IPS-20b (cell line): Measurements from ENCODE around the gene NCOA6.

Experiments
- H3K27ac ChIP-seq: one replicate; pipeline ENCODE4 v1.5.1; 2013; ENCODE audit warnings: low read length
- H3K27me3 ChIP-seq: 2 replicates; pipeline ENCODE4 v1.6.1; 2013; ENCODE audit warnings: mild to moderate bottlenecking, low read length, inconsistent platforms; ENCODE audit not compliant: insufficient read depth
- H3K36me3 ChIP-seq: 2 replicates; pipeline ENCODE4 v1.6.1; 2013; ENCODE audit warnings: low read depth, mild to moderate bottlenecking, inconsistent platforms, low read length, moderate library complexity; ENCODE audit not compliant: insufficient read depth
- H3K4me1 ChIP-seq: 2 replicates; pipeline ENCODE4 v1.6.1; 2013; ENCODE audit warnings: mild to moderate bottlenecking, control low read depth, inconsistent platforms, low read length, moderate library complexity; ENCODE audit not compliant: insufficient read depth
- H3K4me3 ChIP-seq: 2 replicates; pipeline ENCODE4 v1.5.1; 2013; ENCODE audit warnings: mild to moderate bottlenecking, low read length, inconsistent platforms
- H3K9ac ChIP-seq: 2 replicates; pipeline ENCODE4 v1.6.1; 2013; ENCODE audit warnings: low read depth, mild to moderate bottlenecking, inconsistent platforms, low read length, moderate library complexity
- H3K9me3 ChIP-seq: 2 replicates; pipeline ENCODE4 v1.6.1; 2013; ENCODE audit warnings: mild to moderate bottlenecking, low read depth, low read length, inconsistent platforms; ENCODE audit not compliant: insufficient read depth

Gene NCOA6

GRCh38 chr20:34706912-34707784 lies 118.3 kb downstream of the NCOA6 start:
- H3K27me3 ChIP-seq: peaks cover 72% of the 10 kb centered on the region
- no peaks in the 10 kb centered on the region for H3K9me3 ChIP-seq
- H3K9ac ChIP-seq: no peak overlapping the region
- H3K36me3 ChIP-seq: no peaks in the 10 kb centered on the region
- 0 out of 2 replicates have a peak, but pooled peaks cover 4% of the 10 kb centered on the region for H3K4me1 ChIP-seq
- H3K4me3 ChIP-seq: no peak overlapping the region
- H3K27ac ChIP-seq: no peak overlapping the region

DNA sequence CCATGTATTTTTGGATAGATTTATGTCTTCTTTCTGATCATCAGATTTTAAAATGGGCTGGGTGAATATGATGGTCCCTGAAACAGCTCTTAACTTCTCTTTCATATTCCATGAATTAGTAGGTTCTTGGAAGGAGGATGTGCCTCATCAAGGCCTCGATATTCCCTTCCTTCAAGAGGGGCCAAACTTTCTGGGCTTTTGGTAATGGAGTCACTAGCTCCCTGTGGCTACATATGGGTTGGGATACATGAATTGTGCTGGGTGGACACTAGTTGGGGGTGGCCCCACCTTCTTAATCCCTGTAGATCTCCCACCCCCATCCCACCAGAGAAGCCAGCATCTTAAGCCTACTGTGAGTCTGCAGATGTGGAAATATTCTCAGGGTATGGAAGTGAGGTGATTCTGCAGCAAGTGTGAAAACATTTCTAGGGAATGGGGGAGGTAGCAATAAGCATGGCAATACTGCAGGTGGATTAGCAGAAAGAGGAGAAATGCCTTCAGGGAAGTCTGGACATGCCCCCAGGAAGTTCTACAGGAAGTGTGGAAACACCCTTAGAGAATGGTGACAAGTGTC lies 119.1 kb downstream of the NCOA6 start:
- Histone ChIP-seq H3K4me1 (0 out of 2 replicates have a peak, but pooled peaks cover 4% of the 10 kb centered on the region), H3K9me3 (no peaks in the 10 kb centered on the region), H3K4me3 (no peak overlapping the region), H3K27ac (no peak overlapping the region), H3K36me3 (no peaks in the 10 kb centered on the region), H3K27me3 (peaks cover 72% of the 10 kb centered on the region), H3K9ac (no peak overlapping the region)

GRCh38 chr20:34705397-34706301 lies 119.8 kb downstream of the NCOA6 start:
- H3K4me3 ChIP-seq: peak overlapping the region; percentile 93; the same call in 1 of the 2 replicates
- H3K27ac ChIP-seq: no peak overlapping the region
- H3K9ac ChIP-seq: no peak overlapping the region

GRCh38 chr20:34705008-34705396 lies 120.4 kb downstream of the NCOA6 start:
- no peaks in the 10 kb centered on the region for H3K4me1 ChIP-seq
- H3K27me3 ChIP-seq: peaks cover 59% of the 10 kb centered on the region
- no peak overlapping the region for H3K27ac ChIP-seq

More at GRCh38 chr20:34705397-34706301, 119.8 kb downstream of the NCOA6 start:
- H3K27me3 ChIP-seq: peaks cover 65% of the 10 kb centered on the region
- no peaks in the 10 kb centered on the region for H3K9me3 ChIP-seq
- H3K36me3 ChIP-seq: no peaks in the 10 kb centered on the region
- H3K4me1 ChIP-seq: 0 out of 2 replicates have a peak, but pooled peaks cover 4% of the 10 kb centered on the region

GRCh38 chr20:34704177-34705007 lies 121.1 kb downstream of the NCOA6 start, which contains the start of gene TP53INP2:
Gene TP53INP2 (plus strand): TSS chr20:34704344. CDS start chr20:34708740, 4,396 bp downstream.
- peak within 1 kb of the TSS; percentile 93 for H3K4me3 ChIP-seq
- H3K9me3 ChIP-seq: no peaks in the 10 kb centered on the region
- no peaks in the 10 kb centered on the region for H3K4me1 ChIP-seq
- peaks cover 53% of the 10 kb centered on the region for H3K27me3 ChIP-seq
- no peak within 1 kb of the TSS for H3K27ac ChIP-seq
- H3K9ac ChIP-seq: peak within 1 kb of the TSS; percentile 82
- H3K36me3 ChIP-seq: no peaks in the 10 kb centered on the region

More at GRCh38 chr20:34705008-34705396, 120.4 kb downstream of the NCOA6 start:
- no peaks in the 10 kb centered on the region for H3K9me3 ChIP-seq
- no peaks in the 10 kb centered on the region for H3K36me3 ChIP-seq
- H3K4me3 ChIP-seq: peak overlapping the region; percentile 93
- peak overlapping the region; percentile 64; the same call in 1 of the 2 replicates for H3K9ac ChIP-seq

DNA sequence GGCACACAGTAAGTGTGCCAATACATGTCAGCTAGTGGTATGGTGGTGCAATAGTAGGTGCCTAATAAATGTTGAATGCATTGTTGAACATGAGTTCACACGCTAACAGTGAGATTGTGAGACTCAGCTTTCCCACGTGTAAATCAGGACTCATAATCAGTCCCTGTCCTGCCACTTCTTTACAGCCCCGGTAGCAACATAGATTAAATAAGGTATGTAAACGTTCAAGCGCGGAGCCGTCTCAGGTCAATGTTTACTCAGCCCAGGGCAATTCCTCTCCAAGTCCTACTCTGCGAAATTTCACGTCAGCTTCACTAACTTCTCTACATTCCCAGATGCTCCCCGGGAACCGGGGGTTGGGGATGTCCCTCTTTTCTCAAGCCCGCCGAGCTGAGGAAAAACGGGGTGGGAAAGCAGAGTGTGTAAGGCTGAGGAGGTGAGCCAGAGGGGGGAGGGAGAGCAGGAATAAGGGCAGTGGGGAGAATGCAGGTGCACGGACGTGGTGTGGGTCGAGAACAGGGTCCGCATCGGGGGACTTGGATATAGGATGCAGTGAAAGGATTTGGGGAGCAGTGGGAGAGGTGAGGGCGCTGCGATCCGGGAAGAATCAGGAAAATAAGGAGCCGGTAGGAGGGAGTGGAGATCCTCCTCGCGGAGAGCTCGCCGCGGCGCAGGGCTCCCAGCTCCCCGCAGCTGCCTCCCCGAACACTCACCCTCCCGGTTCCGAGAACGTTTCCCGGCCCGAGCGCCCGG lies 121.9 kb downstream of the NCOA6 start:
- Histone ChIP-seq H3K9me3 (no peaks in the 10 kb centered on the region), H3K27me3 (peaks cover 48% of the 10 kb centered on the region), H3K9ac (peak overlapping the region; percentile 82), H3K4me3 (peak overlapping the region; percentile 93), H3K4me1 (no peaks in the 10 kb centered on the region), H3K27ac (no peak overlapping the region), H3K36me3 (no peaks in the 10 kb centered on the region)

DNA sequence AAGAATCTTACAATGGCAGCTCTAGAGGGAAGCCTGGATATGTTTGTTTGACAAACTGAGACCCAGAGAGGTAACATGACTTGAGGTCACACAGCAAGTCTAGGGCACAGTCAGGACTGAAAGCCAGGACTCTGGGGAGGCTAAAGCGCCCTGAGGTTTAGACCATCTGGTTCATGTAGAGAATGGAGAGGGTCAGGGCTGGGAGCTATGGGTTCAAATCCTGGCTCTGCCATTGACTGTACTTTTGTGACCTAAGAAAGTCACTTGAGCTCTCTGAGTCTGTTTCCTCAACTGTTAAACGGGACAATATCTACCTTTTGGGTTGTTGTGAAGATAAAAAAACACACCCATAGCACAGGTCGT lies 122.4 kb downstream of the NCOA6 start:
- Histone ChIP-seq H3K4me1 (no peaks in the 10 kb centered on the region), H3K27me3 (peaks cover 42% of the 10 kb centered on the region), H3K36me3 (no peaks in the 10 kb centered on the region), H3K9ac (no peak overlapping the region), H3K27ac (no peak overlapping the region), H3K4me3 (peak overlapping the region; percentile 93), H3K9me3 (no peaks in the 10 kb centered on the region)

GRCh38 chr20:34701405-34702085 lies 123.9 kb downstream of the NCOA6 start:
- H3K9me3 ChIP-seq: no peaks in the 10 kb centered on the region
- H3K9ac ChIP-seq: no peak overlapping the region
- no peak overlapping the region for H3K4me3 ChIP-seq
- no peaks in the 10 kb centered on the region for H3K36me3 ChIP-seq
- H3K27ac ChIP-seq: no peak overlapping the region
- H3K27me3 ChIP-seq: peaks cover 30% of the 10 kb centered on the region
- H3K4me1 ChIP-seq: no peaks in the 10 kb centered on the region

DNA sequence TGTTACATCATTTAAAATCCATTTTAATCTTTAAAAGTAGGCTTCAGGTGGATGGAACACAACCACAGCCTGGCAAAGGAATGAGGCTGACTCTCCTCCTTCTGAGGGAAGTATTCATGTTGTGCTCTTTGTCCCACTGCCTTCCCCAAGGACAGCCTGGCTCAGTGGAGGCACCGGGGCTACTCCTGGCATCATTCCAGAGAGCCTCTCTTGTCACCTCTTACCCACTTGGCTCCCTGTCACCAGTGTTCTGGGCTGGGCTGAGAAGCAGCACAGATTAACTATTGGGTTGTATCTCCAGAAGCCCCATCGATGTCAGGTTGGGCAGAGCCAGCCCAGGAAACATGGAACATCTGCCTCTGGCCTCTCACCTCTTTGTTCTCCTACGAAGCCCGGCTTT lies 132.0 kb downstream of the NCOA6 start:
- H3K9ac ChIP-seq: no peak overlapping the region
- H3K4me3 ChIP-seq: no peak overlapping the region
- no peaks in the 10 kb centered on the region for H3K27me3 ChIP-seq
- H3K4me1 ChIP-seq: no peaks in the 10 kb centered on the region
- H3K9me3 ChIP-seq: no peaks in the 10 kb centered on the region
- no peak overlapping the region for H3K27ac ChIP-seq
- H3K36me3 ChIP-seq: no peaks in the 10 kb centered on the region

GRCh38 chr20:34691838-34692237 lies 133.6 kb downstream of the NCOA6 start:
- Histone ChIP-seq H3K4me1 (no peaks in the 10 kb centered on the region), H3K4me3 (no peak overlapping the region), H3K36me3 (no peaks in the 10 kb centered on the region), H3K9me3 (no peaks in the 10 kb centered on the region), H3K27me3 (no peaks in the 10 kb centered on the region), H3K9ac (no peak overlapping the region), H3K27ac (no peak overlapping the region)
